Nasal cavity respiratory epithelium epithelial cell of viscerocranial mucosa (primary cell): ENCODE data around the gene CDC42BPG. TPM values are rescaled to one million over a fixed set of nuclear protein-coding genes. Genes with fewer than 3 reads are reported as not detected.

Experiments
- total RNA-seq: library from RNA; depleted of rRNA; stranded (reverse); fragments of >200 nt; gene quantifications from 2 replicates; pipeline ENCODE4 v1.2.3, GENCODE V29; 2014

The CDC42BPG gene
- 7.5 and 35.9 TPM in 2 replicates for total RNA-seq

GRCh38 chr11:64844330-64845128 is at the start of gene CDC42BPG:
TSS of gene CDC42BPG (minus strand) at chr11:64844653. CDS start at chr11:64844569, 84 bp downstream.

GRCh38 chr11:64878494-64879243 is 34.2 kb upstream of the CDC42BPG start, which contains the start of gene EHD1:
TSS of gene EHD1 (minus strand) at chr11:64878621. CDS start at chr11:64878464, 157 bp downstream.

GRCh38 chr11:64810271-64810890 is 34.1 kb downstream of the CDC42BPG start, which contains the start of gene MEN1:
TSS of gene MEN1 (minus strand) at chr11:64810551. CDS start at chr11:64810109, 442 bp downstream.

GRCh38 chr11:64803158-64803845 is 41.2 kb downstream of the CDC42BPG start, which contains the start of gene MAP4K2:
TSS of gene MAP4K2 (minus strand) at chr11:64803214. CDS start at chr11:64803149, 65 bp downstream.

GRCh38 chr11:64778473-64779298 is 65.8 kb downstream of the CDC42BPG start, which contains the start of gene SF1:
TSS of gene SF1 (minus strand) at chr11:64778542. CDS start at chr11:64778392, 150 bp downstream.

Other genes with a start within 250 kb of the CDC42BPG start
- not detected in 2 replicates for gene NRXN2, start 121.5 kb downstream of the CDC42BPG start, total RNA-seq
- gene RASGRP2, start 100.5 kb downstream of the CDC42BPG start, total RNA-seq: not detected in 2 replicates
- 0.34 and 0.50 TPM in 2 replicates for gene PYGM, start 84.7 kb downstream of the CDC42BPG start, total RNA-seq
- 64.3 and 191 TPM in 2 replicates for gene SF1, start 66.1 kb downstream of the CDC42BPG start, total RNA-seq
- 7.5 and 14.8 TPM in 2 replicates for gene MAP4K2, start 41.4 kb downstream of the CDC42BPG start, total RNA-seq
- gene MEN1, start 34.1 kb downstream of the CDC42BPG start, total RNA-seq: 10.9 and 24.8 TPM in 2 replicates
- gene EHD1, start 34.0 kb upstream of the CDC42BPG start, total RNA-seq: 34.2 and 92.9 TPM in 2 replicates
- gene ATG2A, start 72.6 kb upstream of the CDC42BPG start, total RNA-seq: 6.2 and 15.4 TPM in 2 replicates
- gene PPP2R5B, start 80.0 kb upstream of the CDC42BPG start, total RNA-seq: 16.4 and 19.4 TPM in 2 replicates
- gene GPHA2, start 91.2 kb upstream of the CDC42BPG start, total RNA-seq: not detected in 2 replicates
- gene MAJIN, start 127.5 kb upstream of the CDC42BPG start, total RNA-seq: not detected in 2 replicates
- 0.34 and 0.57 TPM in 2 replicates for gene BATF2, start 152.3 kb upstream of the CDC42BPG start, total RNA-seq
- 60.5 and 67.8 TPM in 2 replicates for gene ARL2, start 169.5 kb upstream of the CDC42BPG start, total RNA-seq
- gene SNX15, start 182.8 kb upstream of the CDC42BPG start, total RNA-seq: 14.6 and 19.8 TPM in 2 replicates
- gene SAC3D1, start 196.6 kb upstream of the CDC42BPG start, total RNA-seq: 10.1 and 12.0 TPM in 2 replicates
- gene NAALADL1, start 213.9 kb upstream of the CDC42BPG start, total RNA-seq: 5.8 and 7.2 TPM in 2 replicates
- gene CDCA5, start 239.4 kb upstream of the CDC42BPG start, total RNA-seq: under 0.01 and 0.14 TPM in 2 replicates
- 41.0 and 64.6 TPM in 2 replicates for gene ZFPL1, start 239.6 kb upstream of the CDC42BPG start, total RNA-seq